ENCODE data around the gene PRAMEF15.
"Not testable (repeated sequence)": the region's sequence is repeated elsewhere in the genome, so short reads cannot be mapped to it uniquely, and the experiment has no call there.

The PRAMEF15 gene

GRCh38 chr1:13315281-13315680 is at the start of gene PRAMEF15:
Gene PRAMEF15, plus strand, starts transcription at chr1:13315581. Its CDS starts 2,827 bp downstream, at chr1:13318408.
- not testable (repeated sequence) for DNase-seq

- DNase-seq, result not testable (repeated sequence)
Observed at GRCh38 chr1:13277016-13277415, 38.4 kb upstream of the PRAMEF15 start.

- DNase-seq, result not testable (repeated sequence)
Observed at GRCh38 chr1:13279617-13280016, 35.8 kb upstream of the PRAMEF15 start.

DNA sequence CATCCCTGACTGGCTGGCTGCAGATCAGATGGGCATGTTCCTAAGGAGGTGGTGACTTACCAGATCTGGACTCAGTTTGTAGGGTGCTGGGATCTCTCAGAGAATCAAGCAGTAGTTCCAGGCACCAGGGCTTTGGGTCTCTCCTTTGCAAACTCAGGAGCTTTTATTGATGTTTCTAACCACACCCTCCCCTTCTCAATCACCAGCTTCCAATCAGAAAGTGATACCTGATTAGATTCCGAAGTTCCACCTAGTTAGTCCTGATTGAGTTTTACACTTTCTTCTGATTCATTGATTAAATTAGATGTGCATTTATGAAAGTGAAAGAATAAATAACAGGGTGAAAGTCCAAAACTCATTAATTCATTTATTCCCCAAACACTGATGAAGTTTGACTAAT is 30.3 kb upstream of the PRAMEF15 start, which contains the start of gene PRAMEF8:
TSS of gene PRAMEF8 (minus strand) at position 101 of the 400 bp plus-strand sequence. CDS start 1,046 bp downstream, outside the sequence.
- DNase-seq, result not testable (repeated sequence)

DNA sequence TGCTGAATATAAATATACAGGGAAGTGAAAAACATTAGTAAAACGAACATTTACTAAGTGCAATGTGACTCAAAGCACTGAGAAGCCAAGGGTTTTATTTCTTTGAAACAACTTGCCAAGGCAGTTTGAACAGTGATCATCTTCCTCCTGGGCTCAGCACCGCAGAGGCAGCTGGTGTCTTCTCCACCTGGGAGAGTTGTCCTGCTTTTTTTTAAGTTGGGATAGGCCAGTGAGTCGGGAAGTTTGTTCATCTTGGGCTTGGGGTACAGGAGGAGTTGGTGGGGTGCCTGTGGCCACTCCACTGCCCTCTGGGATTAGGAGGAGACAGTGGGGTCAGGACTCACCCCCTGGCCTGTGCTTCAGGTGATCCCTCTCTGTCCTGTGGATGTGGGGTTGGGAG is 26.4 kb upstream of the PRAMEF15 start:
- not testable (repeated sequence) for DNase-seq

- DNase-seq, result not testable (repeated sequence)
Observed at GRCh38 chr1:13297216-13297931, 18.0 kb upstream of the PRAMEF15 start.

DNA sequence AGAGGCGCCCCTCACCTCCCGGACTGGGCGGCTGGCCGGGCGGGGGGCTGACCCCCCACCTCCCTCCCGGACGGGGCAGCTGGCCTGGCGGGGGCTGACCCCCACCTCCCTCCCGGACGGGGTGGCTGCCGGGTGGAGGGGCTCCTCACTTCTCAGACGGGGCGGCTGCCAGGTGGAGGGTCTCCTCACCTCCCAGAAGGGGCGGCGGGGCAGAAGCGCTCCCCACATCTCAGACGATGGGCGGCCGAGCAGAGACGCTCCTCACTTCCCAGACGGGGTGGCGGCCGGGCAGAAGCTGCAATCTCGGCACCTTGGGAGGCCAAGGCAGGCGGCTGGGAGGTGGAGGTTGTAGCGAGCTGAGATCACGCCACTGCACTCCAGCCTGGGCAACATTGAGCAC is 16.7 kb upstream of the PRAMEF15 start:
- not testable (repeated sequence) for DNase-seq

- not testable (repeated sequence) for DNase-seq
Observed at GRCh38 chr1:13302197-13302596, 13.2 kb upstream of the PRAMEF15 start.

GRCh38 chr1:13303239-13303638 is 12.1 kb upstream of the PRAMEF15 start, which contains the start of gene PRAMEF33:
Gene PRAMEF33, plus strand, starts transcription at chr1:13303539. Its CDS starts 2,416 bp downstream, at chr1:13305955.
- DNase-seq, result not testable (repeated sequence)

DNA sequence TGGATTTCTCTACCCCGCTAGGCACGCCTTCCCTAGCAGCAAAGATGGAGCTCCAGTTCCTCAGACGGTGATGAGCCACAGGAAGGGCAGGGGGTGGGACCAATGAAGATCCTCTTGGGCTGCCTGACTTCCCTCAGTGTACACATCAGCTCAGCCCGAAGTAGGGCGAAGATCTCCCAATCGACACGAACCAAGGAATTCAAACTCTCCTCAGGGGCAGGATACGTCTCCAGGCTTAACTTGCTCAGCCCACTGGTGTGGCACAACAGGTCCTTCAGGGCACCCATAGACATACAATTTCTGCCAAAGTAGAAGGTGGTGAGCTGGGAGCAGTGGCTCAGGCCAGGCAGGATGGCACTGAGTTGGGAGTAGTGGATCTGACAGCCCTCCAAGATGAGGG is 27.1 kb downstream of the PRAMEF15 start:
- not testable (repeated sequence) for DNase-seq

DNA sequence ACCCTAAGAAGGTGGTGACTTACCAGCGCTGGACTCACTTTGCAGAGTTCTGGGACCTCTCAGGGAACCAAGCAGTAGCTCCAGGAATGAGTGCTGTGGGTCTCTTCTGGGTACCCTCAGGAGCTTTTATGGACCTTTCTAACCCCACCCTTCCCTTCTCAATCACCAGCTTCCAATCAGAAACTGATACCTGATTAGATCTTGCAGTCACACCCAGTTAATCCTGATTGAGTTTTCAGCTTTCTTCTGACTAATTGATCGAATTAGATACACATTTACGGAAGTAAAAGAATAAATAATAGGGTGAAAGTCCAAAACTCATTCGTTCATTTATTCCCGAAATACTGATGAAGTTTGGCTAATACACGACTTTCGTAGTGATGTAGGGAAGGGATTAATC is 31.7 kb downstream of the PRAMEF15 start, which contains the start of gene PRAMEF14:
TSS of gene PRAMEF14 (minus strand) at position 101 of the 400 bp plus-strand sequence. CDS start 1,820 bp downstream, outside the sequence.
- not testable (repeated sequence) for DNase-seq

DNA sequence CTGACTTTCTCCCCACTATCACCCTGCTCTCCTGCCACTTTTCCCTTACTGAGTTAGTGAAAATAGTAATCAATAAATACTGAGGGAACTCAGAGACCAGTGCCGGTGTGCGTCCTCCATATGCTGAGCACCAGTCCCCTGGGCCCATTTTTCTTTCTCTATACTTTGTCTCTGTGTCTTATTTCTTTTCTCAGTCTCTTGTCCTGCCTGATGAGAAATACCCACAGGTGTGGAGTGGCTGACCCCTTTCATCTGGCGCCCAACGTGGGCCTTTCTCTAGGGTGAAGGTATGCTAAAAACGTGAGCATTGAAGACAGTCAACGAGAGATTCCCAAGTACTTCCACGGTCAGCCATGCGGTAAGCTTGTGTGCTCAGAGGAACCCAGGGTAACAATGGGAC is 38.1 kb downstream of the PRAMEF15 start:
- DNase-seq, result not testable (repeated sequence)

DNA sequence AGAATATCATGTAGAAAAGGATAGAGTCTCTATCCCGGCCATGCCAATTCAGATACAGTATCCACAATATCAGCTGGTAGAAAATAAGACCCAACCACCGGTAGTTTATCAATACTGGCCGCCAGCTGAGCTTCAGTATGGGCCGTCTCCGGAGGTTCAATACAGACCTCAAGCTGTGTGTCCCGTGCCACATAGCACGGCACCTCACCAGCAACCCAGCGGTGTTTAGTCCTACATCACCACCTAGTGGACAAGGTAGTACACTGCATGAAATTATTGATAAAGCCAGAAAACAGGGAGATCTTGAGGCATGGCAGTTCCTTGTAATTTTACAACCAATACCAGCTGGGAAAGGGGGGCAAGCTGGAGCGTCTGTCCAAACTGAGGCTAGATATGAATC is 39.1 kb downstream of the PRAMEF15 start:
- DNase-seq, result not testable (repeated sequence)

- peak; percentile 32 for DNase-seq
Observed at GRCh38 chr1:13356774-13357173, 41.4 kb downstream of the PRAMEF15 start.

- not testable (repeated sequence) for DNase-seq
Observed at GRCh38 chr1:13362364-13362763, 47.0 kb downstream of the PRAMEF15 start.

DNA sequence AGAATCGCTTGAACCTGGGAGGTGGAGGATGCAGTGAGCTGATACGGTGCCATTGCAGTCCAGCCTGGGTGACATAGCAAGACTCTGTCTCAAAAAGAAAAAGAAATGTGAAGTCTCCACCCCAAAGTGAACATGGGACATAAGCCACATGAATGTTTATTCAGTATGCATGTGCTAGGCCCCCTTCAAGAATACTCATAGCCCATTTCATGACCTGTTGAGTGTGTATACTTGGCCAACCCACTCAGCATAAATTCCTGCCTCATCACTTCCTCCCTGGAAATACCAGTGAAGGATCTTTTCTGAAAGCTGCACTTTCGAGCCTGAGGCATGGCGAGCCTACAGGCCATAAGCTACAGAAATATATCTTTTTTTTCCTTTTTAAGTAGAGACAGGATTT is 49.5 kb downstream of the PRAMEF15 start:
- not testable (repeated sequence) for DNase-seq

GRCh38 chr1:13366536-13366935 is 51.2 kb downstream of the PRAMEF15 start:
- DNase-seq, result not testable (repeated sequence)

GRCh38 chr1:13368544-13368943 is 53.2 kb downstream of the PRAMEF15 start:
- DNase-seq, result not testable (repeated sequence)
